Measurements from ENCODE around the gene C6orf132.
A peak's percentile ranks its signal among the peaks of the same experiment; 100 is the strongest.

The C6orf132 gene

DNA sequence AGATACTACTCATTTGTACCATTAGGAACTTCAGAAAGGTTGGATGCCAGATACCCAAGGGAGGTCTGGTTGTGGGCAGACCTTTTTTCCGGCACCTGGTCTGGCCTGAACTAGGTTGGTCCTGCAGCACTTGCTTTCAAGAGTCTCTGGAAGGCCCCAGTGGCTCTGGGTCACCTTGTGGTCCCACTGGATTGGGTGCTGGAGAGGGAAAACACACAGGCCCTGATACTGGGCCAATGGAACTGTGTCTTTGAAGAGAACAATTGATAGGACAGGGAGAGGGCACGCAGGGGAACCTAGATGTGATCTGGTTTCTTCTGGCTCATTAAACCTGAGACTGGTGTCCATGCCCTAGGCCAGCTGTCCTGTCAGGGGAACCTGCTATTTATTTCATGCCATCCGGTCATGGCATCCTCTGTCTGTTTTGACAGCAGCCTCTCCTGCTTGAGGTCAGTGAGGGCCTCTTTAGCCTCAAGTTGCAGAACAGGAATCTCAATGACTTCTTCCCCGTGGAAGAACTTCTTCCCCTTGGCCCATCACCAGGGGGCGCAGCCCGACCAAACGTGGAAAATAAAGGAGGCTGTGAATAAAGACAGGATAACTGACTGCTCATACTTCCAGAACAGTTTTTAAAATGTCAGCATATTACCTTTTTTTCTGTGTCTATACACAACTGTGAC lies 67.1 kb downstream of the C6orf132 start:
- DNase-seq (ENCODE audit: low read depth in 2 of 2): peak; percentile 15 to 49

- no peak for DNase-seq (ENCODE audit: low read depth in 2 of 2)
These were observed 69.1 kb downstream of the C6orf132 start for GRCh38 chr6:42073287-42073686.

DNA sequence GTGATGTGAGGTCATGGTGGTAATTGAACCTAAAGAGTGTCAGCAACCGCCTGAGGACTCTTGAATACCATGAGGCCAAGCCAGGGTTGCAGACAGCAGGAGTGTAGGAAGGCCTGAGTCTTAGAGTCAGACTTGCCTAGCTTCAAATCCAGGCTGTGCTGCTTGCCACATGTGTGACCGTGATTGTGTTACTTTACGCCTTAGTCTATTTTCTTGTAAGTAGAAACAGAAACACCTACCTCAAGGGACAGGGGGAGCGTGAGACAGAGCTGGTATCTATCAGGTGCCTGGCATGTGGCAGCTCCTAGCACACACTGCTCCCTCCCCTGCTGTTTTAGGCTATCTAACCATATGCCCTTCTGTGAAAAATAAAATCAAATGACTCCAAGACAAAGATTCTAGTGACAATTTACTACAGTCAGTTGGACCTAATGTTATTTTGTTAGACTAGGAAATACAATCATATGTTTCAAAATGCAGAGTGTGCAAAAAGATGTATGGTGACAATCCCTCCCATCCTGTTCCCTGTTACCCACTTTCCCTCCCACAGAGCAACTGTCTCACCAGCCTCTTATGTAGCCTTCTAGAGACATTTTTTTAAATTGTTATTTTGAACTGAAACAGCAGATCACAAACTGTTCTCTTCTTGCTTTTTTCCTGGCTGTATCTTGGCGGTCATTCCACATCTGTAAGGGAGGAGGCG lies 70.4 kb downstream of the C6orf132 start:
- DNase-seq (ENCODE audit: low read depth in 2 of 2): no peak

GRCh38 chr6:42068872-42069522 lies 73.4 kb downstream of the C6orf132 start:
- DNase-seq (ENCODE audit: low read depth in 2 of 2): no peak

- no peak for DNase-seq (ENCODE audit: low read depth in 2 of 2)
These were observed 74.2 kb downstream of the C6orf132 start for GRCh38 chr6:42068173-42068572.

DNA sequence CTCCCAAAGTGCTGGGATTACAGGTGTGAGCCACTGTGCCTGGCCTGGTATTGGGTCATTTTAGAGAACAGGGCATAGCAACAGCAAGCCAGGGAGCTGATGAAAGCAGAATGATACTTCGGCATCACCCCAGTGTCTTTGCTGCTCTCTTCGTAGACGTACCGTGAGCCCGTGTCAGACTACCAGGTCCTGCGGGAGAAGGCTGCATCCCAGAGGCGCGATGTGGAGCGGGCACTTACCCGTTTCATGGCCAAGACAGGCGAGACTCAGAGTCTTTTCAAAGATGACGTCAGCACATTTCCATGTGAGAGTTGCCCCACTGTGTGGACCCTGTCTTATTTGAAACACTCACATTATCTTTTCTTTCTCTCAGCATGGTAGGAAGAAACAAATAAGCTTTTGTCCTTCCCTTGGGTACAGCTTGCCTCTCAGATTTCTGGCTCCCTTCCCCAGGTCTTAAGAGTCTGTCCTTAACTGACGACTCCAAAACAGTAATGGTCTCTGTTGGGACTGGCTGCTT lies 76.2 kb downstream of the C6orf132 start:
- DNase-seq (ENCODE audit: low read depth in 2 of 2): no peak

DNA sequence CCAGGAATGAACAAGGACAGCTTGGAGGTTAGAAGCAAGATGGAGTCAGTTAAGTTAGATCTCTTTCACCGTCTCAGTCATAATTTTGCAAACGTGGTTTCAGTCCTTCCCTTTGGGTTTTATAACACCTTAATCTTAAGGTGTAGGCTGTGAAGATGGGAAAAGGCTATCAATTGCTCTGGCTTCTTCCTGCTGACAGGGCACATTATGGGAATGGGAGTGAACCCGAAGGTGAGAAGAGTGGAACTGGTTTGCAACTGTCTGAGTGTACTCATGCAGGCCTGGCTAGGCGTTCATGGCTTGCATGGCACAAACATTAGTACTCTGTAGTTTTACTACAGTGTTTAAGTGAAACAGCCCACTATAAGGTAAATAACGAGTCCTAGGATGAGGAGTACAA lies 82.7 kb downstream of the C6orf132 start:
- no peak for DNase-seq (ENCODE audit: low read depth in 2 of 2)

- no peak for DNase-seq (ENCODE audit: low read depth in 2 of 2)
These were observed 88.8 kb downstream of the C6orf132 start for GRCh38 chr6:42053601-42054000.

GRCh38 chr6:42051268-42051653 lies 91.2 kb downstream of the C6orf132 start:
- no peak for DNase-seq (ENCODE audit: low read depth in 2 of 2)
